ENCODE results near the gene CHD2. TPM values are rescaled to one million over a fixed set of nuclear protein-coding genes. Genes with fewer than 3 reads are reported as not detected.

CHD2 gene
- total RNA-seq, 1 donor from 2014 or later = 93.4 TPM

DNA sequence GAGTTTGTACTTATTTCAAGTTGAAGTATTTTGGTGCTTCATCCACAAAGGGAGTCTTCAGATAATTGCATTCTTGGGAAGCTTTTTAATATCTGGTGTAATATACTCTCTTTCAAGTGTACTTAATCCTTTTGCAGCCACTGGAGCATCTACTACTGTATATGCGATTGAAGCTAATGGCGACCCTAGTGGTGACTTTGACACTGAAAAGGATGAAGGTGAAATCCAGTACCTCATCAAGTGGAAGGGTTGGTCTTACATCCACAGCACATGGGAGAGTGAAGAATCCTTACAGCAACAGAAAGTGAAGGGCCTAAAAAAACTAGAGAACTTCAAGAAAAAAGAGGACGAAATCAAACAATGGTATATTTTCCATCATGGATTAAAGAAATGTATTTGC lies 42.6 kb downstream of the CHD2 start:
- Mint-ChIP-seq H3K9me3 (peaks cover 5% of the 10 kb centered on the region), H3K27ac (ENCODE audit: unreplicated experiment) (no peak overlapping the region), H3K4me1 (no peaks in the 10 kb centered on the region), H3K27me3 (ENCODE audit: low read depth) (no peaks in the 10 kb centered on the region), H3K4me3 (no peak overlapping the region), H3K36me3 (ENCODE audit: low read depth) (peaks cover 43% of the 10 kb centered on the region)
- DNase-seq (ENCODE audit: low read depth, low spot score) = no peak
- no peak for TF ChIP-seq CTCF (conservative IDR thresholded peaks at IDR 0.05)

GRCh38 chr15:92943581-92943980 lies 43.5 kb downstream of the CHD2 start:
- H3K36me3 Mint-ChIP-seq (ENCODE audit: low read depth) = peaks cover 50% of the 10 kb centered on the region
- no peak for DNase-seq (ENCODE audit: low read depth, low spot score)
- no peak overlapping the region for H3K4me3 Mint-ChIP-seq
- no peak for TF ChIP-seq CTCF (conservative IDR thresholded peaks at IDR 0.05)
- H3K27me3 Mint-ChIP-seq (ENCODE audit: low read depth) = no peaks in the 10 kb centered on the region
- no peak overlapping the region for H3K27ac Mint-ChIP-seq (ENCODE audit: unreplicated experiment)
- H3K9me3 Mint-ChIP-seq = peaks cover 11% of the 10 kb centered on the region
- no peaks in the 10 kb centered on the region for H3K4me1 Mint-ChIP-seq

- Mint-ChIP-seq H3K4me3 (no peak overlapping the region), H3K9me3 (peaks cover 22% of the 10 kb centered on the region), H3K27ac (ENCODE audit: unreplicated experiment) (no peak overlapping the region), H3K36me3 (ENCODE audit: low read depth) (peaks cover 59% of the 10 kb centered on the region), H3K27me3 (ENCODE audit: low read depth) (no peaks in the 10 kb centered on the region), H3K4me1 (no peaks in the 10 kb centered on the region)
- no peak for TF ChIP-seq CTCF (conservative IDR thresholded peaks at IDR 0.05)
- no peak for DNase-seq (ENCODE audit: low read depth, low spot score)
Observed at GRCh38 chr15:92944946-92945521, 44.9 kb downstream of the CHD2 start.

DNA sequence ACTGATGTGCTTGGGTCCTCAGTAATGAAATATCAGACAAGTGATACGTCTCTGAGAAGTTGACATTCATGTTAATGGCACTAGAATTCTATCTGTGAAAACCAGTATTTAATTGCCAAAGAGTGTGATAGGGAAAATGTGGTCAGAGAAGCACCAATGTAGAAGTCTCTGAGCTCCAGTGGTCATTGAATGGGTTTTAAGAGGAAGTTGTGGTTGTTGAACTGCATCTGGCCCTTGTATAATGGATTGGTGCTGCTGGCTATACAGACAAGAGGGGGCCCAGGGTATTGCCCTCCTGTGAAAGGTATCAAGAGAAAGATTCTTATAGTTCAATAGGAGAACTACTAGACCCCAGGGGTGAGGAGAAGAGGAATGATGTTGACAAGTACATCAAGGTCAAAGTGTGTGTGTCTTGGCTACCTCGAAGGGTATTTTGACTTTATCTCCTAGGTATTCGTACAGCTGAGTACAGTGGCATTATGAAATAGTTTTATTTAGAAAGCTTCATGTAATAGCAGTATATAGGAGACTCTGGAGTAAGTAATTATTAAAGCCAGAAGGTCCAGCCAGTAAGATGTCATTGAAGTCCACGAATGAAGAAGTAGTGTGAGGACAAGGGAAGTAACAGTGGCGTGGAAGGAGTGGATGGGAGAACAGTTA lies 47.1 kb downstream of the CHD2 start:
- Mint-ChIP-seq H3K9me3 (peaks cover 22% of the 10 kb centered on the region), H3K36me3 (ENCODE audit: low read depth) (peaks cover 73% of the 10 kb centered on the region), H3K4me1 (no peaks in the 10 kb centered on the region), H3K4me3 (peak overlapping the region; percentile 11), H3K27ac (ENCODE audit: unreplicated experiment) (peak overlapping the region; percentile 15), H3K27me3 (ENCODE audit: low read depth) (no peaks in the 10 kb centered on the region)
- DNase-seq (ENCODE audit: low read depth, low spot score) = no peak
- no peak for TF ChIP-seq CTCF (conservative IDR thresholded peaks at IDR 0.05)

GRCh38 chr15:92949604-92950249 lies 49.6 kb downstream of the CHD2 start:
- no peak for DNase-seq (ENCODE audit: low read depth, low spot score)
- peaks cover 22% of the 10 kb centered on the region for H3K9me3 Mint-ChIP-seq
- no peak overlapping the region for H3K4me3 Mint-ChIP-seq
- H3K27ac Mint-ChIP-seq (ENCODE audit: unreplicated experiment) = peak overlapping the region; percentile 64
- H3K36me3 Mint-ChIP-seq (ENCODE audit: low read depth) = peaks cover 62% of the 10 kb centered on the region
- H3K4me1 Mint-ChIP-seq = no peaks in the 10 kb centered on the region
- no peak for TF ChIP-seq CTCF (conservative IDR thresholded peaks at IDR 0.05)
- H3K27me3 Mint-ChIP-seq (ENCODE audit: low read depth) = no peaks in the 10 kb centered on the region

Data from neural crest cell (in vitro differentiated cells).